Neuronal stem cell (in vitro differentiated cells): ENCODE measurements around the gene RAB9B.
A peak's percentile ranks its signal among the peaks of the same experiment; 100 is the strongest.

Source experiments
- DNase-seq: peaks from one replicate; pipeline ENCODE4 v3.0.0-alpha.2; 2013; ENCODE audit warnings: low spot score
- H2AFZ ChIP-seq: one replicate; pipeline ENCODE4 v1.6.1; 2013; ENCODE audit warnings: mild to moderate bottlenecking, low read length, inconsistent platforms
- H2AK5ac ChIP-seq: 2 replicates; pipeline ENCODE4 v1.6.1; 2013; ENCODE audit warnings: low read depth, mild to moderate bottlenecking, inconsistent platforms, low read length, moderate library complexity, mixed read lengths
- H2BK120ac ChIP-seq: 2 replicates; pipeline ENCODE4 v1.6.1; 2013; ENCODE audit warnings: low read depth, mild to moderate bottlenecking, inconsistent platforms, low read length, moderate library complexity, mixed read lengths
- H2BK12ac ChIP-seq: one replicate; pipeline ENCODE4 v1.6.1; 2013; ENCODE audit warnings: low read length, inconsistent platforms
- H2BK15ac ChIP-seq: 2 replicates; pipeline ENCODE4 v1.6.1; 2013; ENCODE audit warnings: mild to moderate bottlenecking, low read length, inconsistent platforms, mixed read lengths
- H2BK5ac ChIP-seq: one replicate; pipeline ENCODE4 v1.6.1; 2013; ENCODE audit warnings: inconsistent platforms, mild to moderate bottlenecking, low read length, moderate library complexity
- H3K14ac ChIP-seq: one replicate; pipeline ENCODE4 v1.6.1; 2013; ENCODE audit warnings: low read length, inconsistent platforms
- H3K18ac ChIP-seq: 2 replicates; pipeline ENCODE4 v1.6.1; 2013; ENCODE audit warnings: low read length, inconsistent platforms
- H3K23ac ChIP-seq: 2 replicates; pipeline ENCODE4 v1.6.1; 2013; ENCODE audit warnings: low read depth, mild to moderate bottlenecking, mixed read lengths, low read length, inconsistent platforms; ENCODE audit not compliant: poor library complexity
- H3K27ac ChIP-seq: replicated peaks from 3 replicates; pipeline ENCODE4 v1.5.1; 2013; ENCODE audit warnings: low read length, inconsistent platforms
- H3K27me3 ChIP-seq, 3 experiments: 2 replicates each; pipeline ENCODE4 v1.6.1; 2013; ENCODE audit warnings: low read length in 3 of 3, mild to moderate bottlenecking in 2 of 3, inconsistent platforms in 1 of 3, low read depth in 1 of 3, mixed read lengths in 1 of 3, moderate library complexity in 1 of 3; ENCODE audit not compliant: control insufficient read depth in 3 of 3, insufficient read depth in 3 of 3
- H3K36me3 ChIP-seq, 2 donors: replicated peaks in 1 of 2; 2 replicates each; pipeline ENCODE4 v1.6.1; 2013; ENCODE audit warnings: low read length in 2 of 2; ENCODE audit not compliant: control insufficient read depth in 2 of 2, insufficient read depth in 2 of 2
- H3K4ac ChIP-seq: 2 replicates; pipeline ENCODE4 v1.6.1; 2013; ENCODE audit warnings: inconsistent platforms, mild to moderate bottlenecking, low read length, moderate library complexity
- H3K4me1 ChIP-seq, 2 donors: 1 replicate in 1 of 2; 2 replicates in 1 of 2; pipeline ENCODE4 v1.6.1; 2013; ENCODE audit warnings: low read length in 2 of 2, low read depth in 1 of 2; ENCODE audit not compliant: control insufficient read depth in 2 of 2, insufficient read depth in 1 of 2
- H3K4me2 ChIP-seq: one replicate; pipeline ENCODE4 v1.6.1; 2013; ENCODE audit warnings: mild to moderate bottlenecking, low read length, inconsistent platforms; ENCODE audit not compliant: insufficient read depth, poor library complexity, severe bottlenecking
- H3K4me3 ChIP-seq, 2 donors: 2 replicates each; pipeline ENCODE4 v1.5.1; 2013; ENCODE audit warnings: low read length in 2 of 2, mild to moderate bottlenecking in 2 of 2, inconsistent platforms in 1 of 2, moderate library complexity in 1 of 2
- H3K79me1 ChIP-seq: one replicate; pipeline ENCODE4 v1.6.1; 2013; ENCODE audit warnings: low read depth, mild to moderate bottlenecking, inconsistent platforms, low read length, moderate library complexity
- H3K9ac ChIP-seq: one replicate; pipeline ENCODE4 v1.6.1; 2013; ENCODE audit warnings: mild to moderate bottlenecking, low read depth, low read length, inconsistent platforms; ENCODE audit not compliant: poor library complexity
- H3K9me3 ChIP-seq, 2 donors: replicated peaks in 1 of 2; 2 replicates each; pipeline versions ENCODE3 to v1.6.1; 2013; ENCODE audit warnings: low read length in 2 of 2, mild to moderate bottlenecking in 2 of 2, inconsistent platforms in 1 of 2, low read depth in 1 of 2, mixed read lengths in 1 of 2, moderate library complexity in 1 of 2; ENCODE audit not compliant: control insufficient read depth in 2 of 2, insufficient read depth in 1 of 2
- H4K8ac ChIP-seq: one replicate; pipeline ENCODE4 v1.6.1; 2013; ENCODE audit warnings: low read depth, mild to moderate bottlenecking, inconsistent platforms, low read length, moderate library complexity
- H4K91ac ChIP-seq: one replicate; pipeline ENCODE4 v1.6.1; 2013; ENCODE audit warnings: low read length, low read depth, mild to moderate bottlenecking, inconsistent platforms; ENCODE audit not compliant: poor library complexity
- WGBS, 2 donors: extraction: QIAGEN DNeasy Blood & Tissue Kit; methylation state at CpG; one replicate each; pipeline ENCODE4 v1.1.7; 2013; ENCODE audit warnings: missing lambda C conversion rate in 2 of 2, mixed read lengths in 1 of 2; ENCODE audit not compliant: insufficient read length in 2 of 2, insufficient replicate concordance in 1 of 2; ENCODE audit errors: extremely low coverage in 2 of 2; 5-methylcytosine and 5-hydroxymethylcytosine counted together

The RAB9B gene

GRCh38 chrX:103847174-103847870 lies 15.3 kb upstream of the RAB9B start:
- Histone ChIP-seq H3K4ac (no peak overlapping the region), H2BK12ac (no peak overlapping the region), H3K79me1 (no peaks in the 10 kb centered on the region), H2BK120ac (no peak overlapping the region), H3K9ac (no peak overlapping the region), H2BK5ac (no peak overlapping the region), H3K18ac (no peak overlapping the region), H3K9me3 (no peaks in the 10 kb centered on the region), H3K4me3 (no peak overlapping the region), H3K14ac (no peak overlapping the region), H3K27ac (no peak overlapping the region), H4K8ac (no peak overlapping the region), H3K4me2 (no peak overlapping the region), H2BK15ac (no peak overlapping the region), H3K27me3 (no peaks in the 10 kb centered on the region), H3K36me3 (no peaks in the 10 kb centered on the region), H4K91ac (no peak overlapping the region), H2AK5ac (no peak overlapping the region), H3K23ac (no peak overlapping the region), H2AFZ (no peak overlapping the region), H3K4me1 (no peaks in the 10 kb centered on the region)
- no peak for DNase-seq
- WGBS, 2 donors = no CpG with 5 or more reads among the region's 5 CpGs

- H3K4ac ChIP-seq = no peak overlapping the region
- no peak overlapping the region for H2BK120ac ChIP-seq
- H2AK5ac ChIP-seq = no peak overlapping the region
- H3K9me3 ChIP-seq = no peaks in the 10 kb centered on the region
- no peaks in the 10 kb centered on the region for H3K27me3 ChIP-seq
- H3K23ac ChIP-seq = no peak overlapping the region
- H2AFZ ChIP-seq = no peak overlapping the region
- H3K27ac ChIP-seq = no peak overlapping the region
- DNase-seq = no peak
- H2BK12ac ChIP-seq = no peak overlapping the region
- no peak overlapping the region for H3K4me3 ChIP-seq
- no peaks in the 10 kb centered on the region for H3K36me3 ChIP-seq
- H4K91ac ChIP-seq = no peak overlapping the region
- no peak overlapping the region for H3K9ac ChIP-seq
- no peaks in the 10 kb centered on the region for H3K79me1 ChIP-seq
- no peak overlapping the region for H3K14ac ChIP-seq
- H3K4me2 ChIP-seq = no peak overlapping the region
- no peaks in the 10 kb centered on the region for H3K4me1 ChIP-seq
- no peak overlapping the region for H2BK5ac ChIP-seq
- H2BK15ac ChIP-seq = no peak overlapping the region
- H4K8ac ChIP-seq = no peak overlapping the region
- H3K18ac ChIP-seq = no peak overlapping the region
Observed at GRCh38 chrX:103846386-103846785, 14.3 kb upstream of the RAB9B start.

GRCh38 chrX:103845165-103845653 lies 13.2 kb upstream of the RAB9B start:
- no peak overlapping the region for H2BK5ac ChIP-seq
- no peak overlapping the region for H4K8ac ChIP-seq
- H3K4me1 ChIP-seq = no peaks in the 10 kb centered on the region
- H3K18ac ChIP-seq = no peak overlapping the region
- H3K4me2 ChIP-seq = no peak overlapping the region
- no CpG with 5 or more reads among the region's 4 CpGs for WGBS, 2 donors
- no peaks in the 10 kb centered on the region for H3K79me1 ChIP-seq
- H3K36me3 ChIP-seq = no peaks in the 10 kb centered on the region
- peak; percentile 30 for DNase-seq
- H4K91ac ChIP-seq = no peak overlapping the region
- no peak overlapping the region for H2BK120ac ChIP-seq
- H3K27ac ChIP-seq = no peak overlapping the region
- no peak overlapping the region for H3K4ac ChIP-seq
- H3K23ac ChIP-seq = no peak overlapping the region
- no peak overlapping the region for H2BK15ac ChIP-seq
- H2AK5ac ChIP-seq = no peak overlapping the region
- no peaks in the 10 kb centered on the region for H3K9me3 ChIP-seq
- H3K14ac ChIP-seq = no peak overlapping the region
- peak overlapping the region; percentile 66 for H2AFZ ChIP-seq
- no peaks in the 10 kb centered on the region for H3K27me3 ChIP-seq
- no peak overlapping the region for H3K4me3 ChIP-seq
- no peak overlapping the region for H2BK12ac ChIP-seq
- no peak overlapping the region for H3K9ac ChIP-seq

- Histone ChIP-seq H3K79me1 (no peaks in the 10 kb centered on the region), H3K27me3 (no peaks in the 10 kb centered on the region), H3K9ac (no peak overlapping the region), H3K23ac (no peak overlapping the region), H2AFZ (no peak overlapping the region), H2BK5ac (no peak overlapping the region), H3K4me3 (no peak overlapping the region), H3K4me2 (no peak overlapping the region), H2AK5ac (no peak overlapping the region), H3K9me3 (no peaks in the 10 kb centered on the region), H3K18ac (no peak overlapping the region), H3K4ac (no peak overlapping the region), H3K36me3 (no peaks in the 10 kb centered on the region), H3K4me1 (no peaks in the 10 kb centered on the region), H4K91ac (no peak overlapping the region), H4K8ac (no peak overlapping the region), H3K27ac (no peak overlapping the region), H2BK12ac (no peak overlapping the region), H2BK15ac (no peak overlapping the region), H3K14ac (no peak overlapping the region), H2BK120ac (no peak overlapping the region)
- WGBS, 2 donors = no CpG with 5 or more reads among the region's 1 CpG
- no peak for DNase-seq
Observed at GRCh38 chrX:103839404-103839803, 7.3 kb upstream of the RAB9B start.
